IPS DF 6.9 (cell line): ENCODE results near the gene TNFAIP3.
A peak's percentile ranks its signal among the peaks of the same experiment; 100 is the strongest.

Experiments used
- DNase-seq: peaks from one replicate; pipeline ENCODE4 v3.0.0-alpha.2; 2013; ENCODE audit warnings: low read depth, low spot score
- H3K27ac ChIP-seq: one replicate; pipeline ENCODE4 v1.5.1; 2013; ENCODE audit warnings: low read length, control low read depth
- H3K27me3 ChIP-seq: 2 replicates; pipeline ENCODE4 v1.6.1; 2013; ENCODE audit warnings: mild to moderate bottlenecking, low read length; ENCODE audit not compliant: control insufficient read depth, insufficient read depth
- H3K36me3 ChIP-seq: 2 replicates; pipeline ENCODE4 v1.6.1; 2013; ENCODE audit warnings: low read length; ENCODE audit not compliant: control insufficient read depth, insufficient read depth
- H3K4me1 ChIP-seq: 2 replicates; pipeline ENCODE4 v1.6.1; 2013; ENCODE audit warnings: low read length; ENCODE audit not compliant: control insufficient read depth, insufficient read depth
- H3K4me3 ChIP-seq: 2 replicates; pipeline ENCODE4 v1.5.1; 2013; ENCODE audit warnings: mild to moderate bottlenecking, low read length
- H3K9me3 ChIP-seq: 2 replicates; pipeline ENCODE4 v1.6.1; 2013; ENCODE audit warnings: low read length, inconsistent platforms; ENCODE audit not compliant: control insufficient read depth, insufficient read depth
- whole genome bisulfite sequencing: extraction: QIAGEN DNeasy Blood & Tissue Kit; methylation state at CpG from one replicate; pipeline ENCODE4 v1.1.7; 2013; ENCODE audit warnings: mixed read lengths, missing lambda C conversion rate; ENCODE audit not compliant: insufficient read length, insufficient coverage; 5-methylcytosine and 5-hydroxymethylcytosine counted together

Gene TNFAIP3

DNA sequence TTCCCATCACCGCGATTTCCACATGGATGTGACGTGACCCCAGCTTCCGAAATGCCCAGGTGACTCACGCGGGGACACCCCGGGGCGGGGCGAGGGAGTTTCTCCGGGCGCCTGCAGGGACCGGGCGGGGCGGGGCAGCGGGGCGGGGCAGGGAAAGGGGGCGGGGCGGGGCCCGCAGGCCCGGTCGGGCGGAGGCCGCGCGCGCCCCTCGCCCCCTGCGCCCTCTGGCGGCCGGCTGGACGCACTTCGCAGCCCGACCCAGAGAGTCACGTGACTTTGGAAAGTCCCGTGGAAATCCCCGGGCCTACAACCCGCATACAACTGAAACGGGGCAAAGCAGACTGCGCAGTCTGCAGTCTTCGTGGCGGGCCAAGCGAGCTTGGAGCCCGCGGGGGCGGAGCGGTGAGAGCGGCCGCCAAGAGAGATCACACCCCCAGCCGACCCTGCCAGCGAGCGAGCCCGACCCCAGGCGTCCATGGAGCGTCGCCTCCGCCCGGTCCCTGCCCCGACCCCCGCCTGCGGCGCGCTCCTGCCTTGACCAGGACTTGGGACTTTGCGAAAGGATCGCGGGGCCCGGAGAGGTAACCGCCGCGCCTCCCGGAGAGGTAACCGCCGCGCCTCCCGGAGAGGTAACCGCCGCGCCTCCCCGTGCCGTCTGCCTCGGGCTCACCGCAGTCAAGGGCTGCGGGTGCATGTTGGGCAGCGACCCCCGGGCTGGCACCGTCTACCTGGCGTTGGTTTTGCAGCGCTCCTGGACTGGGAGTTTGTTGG, at the start of gene TNFAIP3:
TNFAIP3 (plus strand) TSS at position 346 of the 771 bp plus-strand sequence. CDS start 3,969 bp downstream, outside the sequence.
- H3K4me1 ChIP-seq, result peaks cover 6% of the 10 kb centered on the region; the same call in 1 of the 2 replicates
- H3K9me3 ChIP-seq, result no peaks in the 10 kb centered on the region
- H3K27me3 ChIP-seq, result peaks cover 3% of the 10 kb centered on the region; the same call in 1 of the 2 replicates
- H3K27ac ChIP-seq, result no peak within 1 kb of the TSS
- WGBS, result no CpG with 5 or more reads among the region's 87 CpGs
- DNase-seq, result peak; percentile 50
- no peaks in the 10 kb centered on the region for H3K36me3 ChIP-seq
- peak within 1 kb of the TSS; percentile 74; the same call in 1 of the 2 replicates for H3K4me3 ChIP-seq

DNA sequence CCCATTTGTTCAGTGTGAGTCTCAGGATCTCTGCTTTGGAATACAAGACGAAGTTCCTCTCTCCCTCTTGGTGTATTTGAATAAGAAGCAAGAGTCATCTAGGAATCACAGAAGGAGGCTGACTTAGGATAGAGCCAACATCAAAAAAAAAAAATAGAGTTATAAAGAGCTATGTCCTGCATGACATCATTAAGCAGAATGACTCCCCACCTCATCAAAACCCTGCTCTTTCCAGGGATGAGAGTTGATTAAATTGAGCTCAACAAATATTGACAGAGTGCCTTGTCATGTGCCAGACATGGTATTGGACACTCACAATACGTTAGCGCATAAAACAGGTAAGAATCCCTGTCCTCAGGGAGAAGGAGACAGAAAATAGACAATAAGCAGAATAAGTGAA, 48.6 kb upstream of the TNFAIP3 start:
- Histone ChIP-seq H3K27me3 (no peaks in the 10 kb centered on the region), H3K4me1 (no peaks in the 10 kb centered on the region), H3K27ac (no peak overlapping the region), H3K9me3 (no peaks in the 10 kb centered on the region), H3K4me3 (no peak overlapping the region), H3K36me3 (no peaks in the 10 kb centered on the region)
- no CpG with 5 or more reads among the region's 3 CpGs for WGBS
- no peak for DNase-seq

DNA sequence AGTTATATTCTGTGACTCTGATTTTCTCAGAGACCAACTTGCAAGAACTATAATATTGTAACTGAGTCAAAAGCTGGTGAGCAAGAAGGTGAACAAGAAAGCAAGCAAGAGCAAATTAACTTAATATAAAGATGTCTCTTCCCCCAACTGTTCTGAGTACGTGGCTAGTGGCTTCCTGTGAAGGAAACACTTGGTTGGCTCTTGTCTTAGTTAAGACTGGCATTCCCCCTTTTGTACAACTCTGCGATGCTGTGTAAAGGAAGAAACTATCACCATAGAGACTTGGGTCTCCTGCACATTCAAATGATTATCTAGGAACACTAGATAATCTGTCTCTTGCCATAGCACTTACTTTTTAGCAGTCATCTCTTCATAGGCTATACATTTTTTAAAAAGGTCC, 47.3 kb upstream of the TNFAIP3 start:
- H3K4me1 ChIP-seq, result no peaks in the 10 kb centered on the region
- WGBS, result no CpG with 5 or more reads among the region's 2 CpGs
- H3K4me3 ChIP-seq, result no peak overlapping the region
- H3K27ac ChIP-seq, result no peak overlapping the region
- no peaks in the 10 kb centered on the region for H3K9me3 ChIP-seq
- no peaks in the 10 kb centered on the region for H3K36me3 ChIP-seq
- H3K27me3 ChIP-seq, result no peaks in the 10 kb centered on the region
- no peak for DNase-seq

DNA sequence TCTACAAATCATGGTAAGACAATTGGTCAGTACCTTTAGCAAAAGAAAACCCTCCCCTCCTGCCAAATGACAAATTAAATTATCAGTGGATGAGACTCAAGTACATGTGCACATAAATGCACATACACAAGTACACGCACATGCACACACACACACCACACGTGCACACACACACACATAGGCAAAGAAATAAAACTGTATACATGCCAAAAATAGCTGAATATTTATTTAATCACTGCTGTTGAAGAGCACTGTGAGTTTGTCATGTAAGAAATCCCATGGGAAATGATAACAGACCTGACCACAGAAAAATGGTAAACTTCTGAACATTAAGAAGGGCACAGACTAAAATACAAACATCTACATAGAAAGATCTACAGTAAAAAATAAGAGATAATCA, 46.6 kb upstream of the TNFAIP3 start:
- no peak for DNase-seq
- no peaks in the 10 kb centered on the region for H3K36me3 ChIP-seq
- no peaks in the 10 kb centered on the region for H3K4me1 ChIP-seq
- no peaks in the 10 kb centered on the region for H3K27me3 ChIP-seq
- H3K27ac ChIP-seq, result no peak overlapping the region
- no peaks in the 10 kb centered on the region for H3K9me3 ChIP-seq
- whole genome bisulfite sequencing, result no CpG with 5 or more reads among the region's 2 CpGs
- no peak overlapping the region for H3K4me3 ChIP-seq

DNA sequence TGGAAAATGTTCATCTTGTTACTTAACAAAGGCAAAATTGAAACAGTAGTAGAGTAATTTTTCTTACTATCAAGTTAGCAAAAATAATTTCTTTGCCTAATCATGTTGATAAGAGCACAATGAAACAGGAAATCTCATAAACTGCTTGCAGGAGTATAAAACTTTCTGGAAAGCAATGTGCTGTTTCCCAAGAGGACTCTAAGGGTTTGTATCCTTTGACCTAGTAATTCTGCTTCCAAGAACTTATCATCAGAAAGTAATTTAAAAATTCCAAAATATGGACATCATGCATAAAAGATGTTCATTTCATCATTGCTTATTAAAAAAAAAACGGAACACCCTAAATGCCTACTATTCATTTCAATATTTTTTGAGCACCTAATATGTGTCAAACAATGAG, 46.1 kb upstream of the TNFAIP3 start:
- WGBS, result no CpG with 5 or more reads among the region's 1 CpG
- H3K4me1 ChIP-seq, result no peaks in the 10 kb centered on the region
- H3K27ac ChIP-seq, result no peak overlapping the region
- H3K36me3 ChIP-seq, result no peaks in the 10 kb centered on the region
- no peak for DNase-seq
- H3K4me3 ChIP-seq, result no peak overlapping the region
- H3K9me3 ChIP-seq, result no peaks in the 10 kb centered on the region
- H3K27me3 ChIP-seq, result no peaks in the 10 kb centered on the region

DNA sequence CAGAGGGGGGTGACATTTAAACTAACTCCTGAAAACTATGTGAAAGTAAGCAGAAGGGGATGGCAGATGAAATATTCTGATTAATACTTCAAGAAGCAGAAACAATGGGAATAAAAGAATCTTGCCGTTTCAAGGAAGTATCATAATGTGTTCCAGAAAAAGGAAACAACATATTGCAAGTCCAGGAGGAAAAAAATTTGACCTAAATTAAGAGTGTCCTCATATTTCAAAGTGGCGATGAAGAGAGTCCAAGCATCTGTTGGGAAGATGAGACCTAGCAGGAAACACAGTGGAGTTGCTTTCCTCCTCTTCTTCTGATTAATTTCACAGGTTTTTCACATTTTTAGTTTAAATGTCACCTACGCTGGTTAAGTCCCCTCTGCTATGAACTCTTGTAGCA, 45.6 kb upstream of the TNFAIP3 start:
- H3K36me3 ChIP-seq, result no peaks in the 10 kb centered on the region
- H3K9me3 ChIP-seq, result no peaks in the 10 kb centered on the region
- H3K4me3 ChIP-seq, result no peak overlapping the region
- no peak for DNase-seq
- no peak overlapping the region for H3K27ac ChIP-seq
- H3K27me3 ChIP-seq, result no peaks in the 10 kb centered on the region
- H3K4me1 ChIP-seq, result no peaks in the 10 kb centered on the region
- WGBS, result no CpG with 5 or more reads among the region's 3 CpGs

DNA sequence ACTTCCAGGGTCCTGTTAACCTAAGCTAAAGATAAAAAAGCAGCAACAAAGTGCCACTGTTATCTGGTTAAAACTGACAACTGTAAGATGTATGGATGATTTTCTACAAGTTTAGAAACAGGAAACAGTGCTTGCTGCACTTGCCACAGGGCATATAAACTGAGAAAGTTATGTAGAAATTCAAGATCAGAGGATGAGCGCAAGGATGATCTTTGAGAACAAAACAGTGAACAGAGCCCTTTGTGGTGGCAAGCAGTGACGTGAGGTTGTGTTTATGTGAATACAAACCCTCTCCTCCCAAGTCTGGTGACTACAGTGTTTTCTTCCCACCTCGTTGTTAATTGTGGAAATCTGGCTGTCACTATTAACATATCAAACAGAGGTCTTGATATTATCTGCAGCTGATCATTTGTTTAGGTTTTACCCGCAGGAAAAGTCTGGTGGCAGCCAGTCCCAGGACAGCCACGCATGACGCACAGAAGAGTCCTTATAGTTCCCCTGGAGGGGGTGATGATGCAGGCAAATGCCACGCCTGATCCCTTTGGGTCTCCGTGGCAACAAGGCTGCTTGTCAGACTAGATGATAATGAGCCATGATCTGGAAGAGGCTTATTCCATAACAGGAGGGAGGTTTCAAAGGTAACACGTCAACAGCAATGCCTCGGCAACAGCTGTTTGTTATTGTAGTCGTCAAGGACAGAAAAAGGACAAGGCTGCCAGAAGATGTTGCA, 43.1 kb upstream of the TNFAIP3 start:
- no peaks in the 10 kb centered on the region for H3K27me3 ChIP-seq
- no peak overlapping the region for H3K4me3 ChIP-seq
- H3K36me3 ChIP-seq, result no peaks in the 10 kb centered on the region
- no peak overlapping the region for H3K27ac ChIP-seq
- no peak for DNase-seq
- no peaks in the 10 kb centered on the region for H3K9me3 ChIP-seq
- H3K4me1 ChIP-seq, result no peaks in the 10 kb centered on the region
- WGBS, result no CpG with 5 or more reads among the region's 11 CpGs

DNA sequence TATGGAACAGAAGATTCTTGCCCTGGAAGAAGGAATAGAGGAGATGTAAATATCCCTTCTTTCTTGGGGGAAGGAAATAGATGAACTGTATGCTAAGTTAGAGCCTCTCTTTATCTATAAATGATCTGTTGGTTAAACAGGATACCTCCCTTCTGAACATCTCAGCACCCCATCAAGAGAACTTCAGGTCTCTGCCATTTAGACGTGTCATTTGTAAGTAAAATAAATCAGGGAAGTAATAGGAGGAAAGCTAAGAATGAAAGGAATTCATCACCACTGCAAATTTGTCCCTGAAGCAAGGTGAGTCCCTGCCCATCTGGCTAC, 42.5 kb upstream of the TNFAIP3 start:
- H3K36me3 ChIP-seq, result no peaks in the 10 kb centered on the region
- no peaks in the 10 kb centered on the region for H3K4me1 ChIP-seq
- no peaks in the 10 kb centered on the region for H3K27me3 ChIP-seq
- no peak overlapping the region for H3K4me3 ChIP-seq
- H3K9me3 ChIP-seq, result no peaks in the 10 kb centered on the region
- no CpG with 5 or more reads among the region's 1 CpG for WGBS
- H3K27ac ChIP-seq, result no peak overlapping the region
- DNase-seq, result no peak

DNA sequence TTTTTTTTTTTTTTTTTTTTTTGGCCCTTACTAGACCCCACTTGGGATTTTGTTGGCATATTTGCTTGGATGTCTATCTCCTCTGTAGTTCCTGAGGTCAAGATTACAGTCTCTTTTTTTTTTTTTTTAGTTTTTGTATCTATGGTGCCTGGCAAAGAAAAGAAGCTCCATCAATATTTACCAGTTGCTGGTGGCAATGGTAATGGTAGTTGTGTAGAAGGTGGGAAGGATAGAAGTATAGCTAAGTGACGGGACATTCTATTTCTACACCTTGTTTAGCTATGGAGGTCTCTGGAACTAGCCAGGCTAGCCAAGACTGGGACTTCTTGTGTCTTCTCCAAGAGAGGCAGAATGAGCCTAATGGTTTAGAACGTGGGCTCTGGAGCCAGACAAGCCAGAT, 42.2 kb upstream of the TNFAIP3 start:
- WGBS, result no CpG with 5 or more reads among the region's 2 CpGs
- Histone ChIP-seq H3K36me3 (no peaks in the 10 kb centered on the region), H3K4me3 (no peak overlapping the region), H3K27ac (no peak overlapping the region), H3K9me3 (no peaks in the 10 kb centered on the region), H3K27me3 (no peaks in the 10 kb centered on the region), H3K4me1 (no peaks in the 10 kb centered on the region)
- DNase-seq, result no peak

DNA sequence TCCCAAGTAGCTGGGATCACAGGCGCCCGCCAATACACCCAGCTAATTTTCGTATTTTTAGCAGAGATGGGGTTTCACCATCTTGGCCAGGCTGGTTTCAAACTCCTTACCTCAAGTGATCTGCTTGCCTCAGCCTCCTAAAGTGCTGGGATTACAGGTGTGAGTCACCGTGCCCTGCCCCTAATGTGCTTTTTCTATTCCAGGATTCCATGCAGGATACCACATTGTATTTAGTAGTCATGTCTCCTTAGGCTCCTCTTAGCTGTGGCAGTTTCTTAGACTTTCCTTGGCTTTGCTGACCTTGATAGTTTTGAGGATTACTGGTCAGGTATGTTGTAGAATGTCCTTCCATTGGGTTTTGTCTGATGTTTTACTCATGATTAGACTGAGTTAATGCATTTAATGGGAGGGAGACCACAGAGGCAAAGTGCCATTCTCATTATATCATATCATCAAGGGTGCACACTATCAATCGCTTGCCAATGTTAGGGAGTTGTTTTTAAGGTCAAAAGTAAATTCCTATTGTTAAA, 39.6 kb upstream of the TNFAIP3 start:
- no peaks in the 10 kb centered on the region for H3K9me3 ChIP-seq
- H3K4me3 ChIP-seq, result no peak overlapping the region
- no peak overlapping the region for H3K27ac ChIP-seq
- no peaks in the 10 kb centered on the region for H3K36me3 ChIP-seq
- no CpG with 5 or more reads among the region's 5 CpGs for WGBS
- H3K27me3 ChIP-seq, result no peaks in the 10 kb centered on the region
- DNase-seq, result no peak
- H3K4me1 ChIP-seq, result no peaks in the 10 kb centered on the region
